GM19023 (cell line): ENCODE measurements around the gene EPN2.
"Not testable (repeated sequence)": the region's sequence is repeated elsewhere in the genome, so short reads cannot be mapped to it uniquely, and the experiment has no call there.

Experiments used
- ATAC-seq: cut with Tn5 transposase; IDR thresholded peaks from one replicate; pipeline ENCODE4 v1.9.1; 2021; ENCODE audit warnings: mild to moderate bottlenecking, moderate library complexity; ENCODE audit not compliant: unreplicated experiment

Gene EPN2

DNA sequence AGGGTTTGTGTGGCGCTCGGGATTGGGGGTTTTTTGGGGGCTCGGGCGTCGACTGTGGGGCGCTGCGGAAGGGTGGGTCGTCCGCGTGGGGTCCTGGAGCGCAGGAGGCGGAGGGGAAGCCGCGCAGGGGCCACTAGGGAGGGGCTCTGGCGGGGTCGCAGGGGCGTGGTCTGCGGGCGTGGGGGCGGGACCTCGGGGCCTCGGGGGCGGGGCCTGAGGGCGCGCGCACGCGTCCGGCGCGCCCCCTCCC, at the start of gene EPN2:
TSS of gene EPN2 (plus strand) at position 228 of the 250 bp plus-strand sequence. CDS start 45,754 bp downstream, outside the sequence.
- not testable (repeated sequence) for ATAC-seq

GRCh38 chr17:19187883-19188869, 49.0 kb upstream of the EPN2 start:
- ATAC-seq, result not testable (repeated sequence)

DNA sequence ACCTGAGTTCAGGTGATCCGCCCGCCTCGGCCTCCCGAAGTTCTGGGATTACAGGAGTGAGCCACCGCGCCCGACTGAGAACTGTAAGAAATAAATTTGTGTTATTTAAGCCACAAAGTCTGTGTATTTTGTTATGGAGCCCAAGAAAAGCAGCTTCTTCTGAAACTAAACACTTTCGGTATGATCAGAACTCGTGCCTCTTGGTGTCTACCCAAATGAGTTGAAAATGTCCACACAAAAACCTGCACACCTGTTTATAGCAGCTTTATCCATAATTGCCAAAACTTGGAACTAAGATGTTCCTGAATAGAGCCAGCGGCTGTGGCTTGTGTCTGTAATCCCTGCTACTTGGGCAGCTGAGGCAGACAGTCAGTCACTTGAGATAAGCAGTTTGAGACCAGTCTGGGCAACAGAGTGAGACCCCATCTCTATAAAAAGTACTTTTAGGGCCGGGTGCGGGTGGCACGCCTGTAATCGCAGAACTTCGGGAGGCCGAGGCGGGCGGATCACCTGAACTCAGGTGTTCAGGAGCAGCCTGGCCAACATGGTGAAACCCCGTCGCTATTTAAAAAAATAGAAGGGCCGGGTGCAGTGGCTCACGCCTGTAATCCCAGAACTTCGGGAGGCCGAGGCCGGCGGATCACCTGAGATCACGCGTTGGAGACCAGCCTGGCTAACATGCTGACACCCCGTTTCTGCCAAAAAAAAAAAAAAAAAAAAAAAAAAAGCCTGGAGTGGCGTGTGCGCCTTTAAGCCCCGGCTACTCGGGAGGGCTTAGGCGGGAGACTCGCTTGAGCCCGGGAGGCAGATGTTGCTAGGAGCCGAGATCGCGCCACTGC, 48.1 kb upstream of the EPN2 start:
- ATAC-seq, result not testable (repeated sequence)

- ATAC-seq, result not testable (repeated sequence)
These were observed 47.3 kb upstream of the EPN2 start for GRCh38 chr17:19189781-19190405.

- ATAC-seq, result peak; percentile 92
These were observed 40.6 kb upstream of the EPN2 start for GRCh38 chr17:19196382-19197204.

DNA sequence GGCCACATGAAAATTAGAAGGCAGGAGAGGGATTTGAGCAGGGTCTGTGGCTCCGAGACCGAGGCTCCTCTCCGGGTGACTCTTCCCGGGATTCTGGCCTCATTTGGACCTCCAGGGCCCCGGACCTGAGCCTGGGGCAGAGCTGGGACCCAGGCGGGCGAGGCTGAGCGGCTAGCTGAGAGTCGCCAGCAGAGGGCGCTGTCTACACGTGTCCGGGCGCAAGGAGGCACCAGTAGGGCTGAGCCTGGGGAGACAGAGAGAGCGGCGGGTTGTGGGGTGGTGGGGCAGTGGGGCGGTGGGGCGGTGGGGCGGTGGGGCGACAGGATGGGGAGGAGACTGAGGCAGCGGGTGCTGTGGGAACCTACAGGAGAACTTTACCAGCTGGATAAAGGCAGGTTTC, 34.7 kb upstream of the EPN2 start:
- ATAC-seq, result peak; percentile 78

- not testable (repeated sequence) for ATAC-seq
These were observed 33.7 kb upstream of the EPN2 start for GRCh38 chr17:19203429-19203828.

GRCh38 chr17:19215074-19215860, 21.9 kb upstream of the EPN2 start:
- ATAC-seq, result not testable (repeated sequence)

- ATAC-seq, result not testable (repeated sequence)
These were observed 20.8 kb upstream of the EPN2 start for GRCh38 chr17:19216148-19216926.

DNA sequence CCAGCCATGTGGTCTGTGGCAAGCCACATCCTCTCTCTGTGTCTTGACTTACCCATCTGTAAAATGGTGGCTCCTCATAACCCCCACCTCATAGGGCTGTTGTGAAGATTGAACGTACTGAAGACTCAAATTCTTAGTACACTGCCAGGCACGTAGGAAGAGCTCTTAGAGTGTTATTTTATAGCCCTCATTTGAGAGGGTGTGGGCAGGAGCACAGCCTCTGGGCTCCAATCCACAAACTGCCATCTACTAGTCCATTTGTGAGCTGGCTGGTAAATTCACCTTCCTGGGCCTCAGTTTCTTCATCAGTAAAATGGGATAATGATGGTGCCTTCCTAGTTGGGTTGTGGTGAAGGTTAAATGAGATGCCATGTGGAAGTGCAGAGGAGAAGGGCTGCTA, 18.3 kb upstream of the EPN2 start:
- not testable (repeated sequence) for ATAC-seq

- ATAC-seq, result not testable (repeated sequence)
These were observed 17.8 kb upstream of the EPN2 start for GRCh38 chr17:19219384-19219783.

DNA sequence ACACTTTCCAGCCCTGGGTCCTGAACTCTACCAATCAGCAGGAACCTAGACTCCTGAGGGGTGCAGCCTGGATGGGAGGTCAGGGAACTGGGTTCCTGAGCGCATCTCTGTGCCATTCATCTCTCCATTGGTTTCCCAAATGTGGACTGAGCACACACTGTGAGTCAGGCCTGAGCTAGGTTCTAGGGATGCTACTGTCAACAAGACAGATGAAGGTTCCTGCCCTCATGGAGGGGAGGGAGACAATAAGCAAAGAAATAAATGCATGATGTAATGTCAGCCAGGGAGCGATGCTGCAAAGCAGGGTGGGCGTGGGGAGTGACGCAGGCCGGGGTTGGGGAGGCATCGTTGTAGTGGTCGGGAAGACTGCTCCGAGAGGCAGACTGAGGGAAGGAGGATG, 17.0 kb upstream of the EPN2 start:
- ATAC-seq, result not testable (repeated sequence)

DNA sequence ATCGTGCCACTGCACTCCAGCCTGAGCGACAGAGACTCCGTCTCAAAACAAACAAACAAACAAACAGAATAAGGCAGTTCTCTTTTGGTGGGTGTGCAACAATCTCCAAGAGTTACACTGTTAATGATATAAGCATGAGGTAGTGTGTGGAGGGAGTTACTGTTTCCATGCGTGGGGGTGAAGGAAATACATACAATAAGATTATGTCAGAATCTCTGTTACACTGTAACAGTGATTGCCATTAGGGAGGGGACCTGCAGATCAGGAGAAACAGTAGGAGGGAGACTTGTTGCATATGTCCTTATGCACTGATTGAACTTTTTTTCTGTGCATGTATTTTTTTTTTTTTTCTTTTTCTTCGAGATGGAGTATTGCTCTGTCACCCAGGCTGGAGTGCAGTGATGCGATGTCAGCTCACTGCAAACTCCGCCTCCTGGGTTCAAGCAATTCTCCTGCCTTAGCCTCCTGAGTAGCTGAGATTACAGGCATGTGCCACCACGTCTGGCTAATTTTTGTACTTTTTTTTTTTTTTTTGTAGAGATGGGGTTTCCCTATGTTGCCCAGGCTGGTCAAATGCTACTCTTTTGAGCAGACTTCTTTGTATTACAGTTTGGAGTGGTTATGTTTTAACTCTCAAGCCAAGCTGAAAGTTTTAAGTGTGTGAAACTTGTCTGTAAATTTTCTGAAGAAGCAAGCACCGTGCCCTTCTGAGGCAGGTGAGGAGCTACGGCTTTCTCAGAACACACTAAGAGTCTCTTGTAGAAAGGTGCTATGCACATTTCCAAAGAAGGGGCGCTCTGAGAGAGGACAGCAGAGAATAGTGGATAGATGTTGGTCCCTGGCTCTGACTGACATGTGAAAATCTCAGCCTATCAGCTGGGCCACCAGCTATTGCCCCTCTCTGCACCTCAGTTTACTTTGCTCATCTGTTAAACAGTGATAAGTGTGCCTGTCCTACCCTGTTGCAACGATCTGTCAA, 10.3 kb upstream of the EPN2 start:
- not testable (repeated sequence) for ATAC-seq

GRCh38 chr17:19234676-19235075, 2.5 kb upstream of the EPN2 start:
- not testable (repeated sequence) for ATAC-seq

- ATAC-seq, result peak; percentile 32
These were observed 621 bp upstream of the EPN2 start for GRCh38 chr17:19236351-19237138.

- ATAC-seq, result peak; percentile 72
These were observed 412 bp downstream of the EPN2 start for GRCh38 chr17:19237389-19238166.
